Activated CD4-positive, CD25-positive, alpha-beta regulatory T cell treated with anti-CD3 and anti-CD28 coated beads, Interleukin-2, amount 50 U/mL, for 16 hours (primary cell): ENCODE measurements around the gene GABPB1.

ENCODE experiments used
- DNase-seq: peaks from one replicate; pipeline ENCODE4 v3.0.0-alpha.2; 2020; ENCODE audit warnings: low read depth, low spot score

Gene GABPB1

GRCh38 chr15:50277370-50277769, 77.6 kb downstream of the GABPB1 start:
- DNase-seq: no peak

DNA sequence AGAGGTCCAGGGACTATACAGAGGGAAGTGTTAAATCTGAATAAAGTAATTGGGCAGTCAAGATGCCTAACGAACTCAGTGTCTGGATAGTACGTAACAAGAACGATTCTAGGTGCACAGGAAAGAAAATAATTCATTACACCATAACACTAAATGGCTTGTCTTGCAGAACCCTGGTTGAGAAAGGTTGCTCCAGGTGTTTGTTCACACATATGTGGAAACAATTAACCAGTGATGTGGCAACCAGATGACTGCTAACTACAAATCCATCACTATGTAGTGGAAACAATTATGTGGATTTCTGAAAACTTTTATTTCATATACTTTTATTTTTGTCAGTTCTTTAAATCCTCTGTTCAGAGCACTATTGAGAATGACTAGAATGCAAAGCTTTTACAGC, 79.1 kb downstream of the GABPB1 start:
- DNase-seq: no peak

DNA sequence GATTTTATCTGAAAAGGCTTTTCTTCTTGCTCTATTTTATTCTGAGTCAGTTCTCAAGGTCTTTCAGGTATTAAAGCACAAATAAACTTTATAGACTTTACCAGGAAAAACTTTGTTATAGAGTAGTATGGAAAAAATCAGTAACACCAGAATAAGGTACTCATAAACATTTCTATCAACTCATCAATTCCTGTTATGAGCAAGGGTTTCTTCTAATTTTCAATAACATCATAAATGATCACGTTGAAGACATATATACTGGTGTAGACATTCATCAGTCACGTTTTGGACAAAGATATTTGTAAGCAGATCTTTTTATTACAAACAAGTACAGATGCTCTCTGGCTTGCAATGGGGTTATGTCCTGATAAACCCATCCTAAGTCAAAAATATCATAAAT, 79.9 kb downstream of the GABPB1 start:
- DNase-seq: no peak

DNA sequence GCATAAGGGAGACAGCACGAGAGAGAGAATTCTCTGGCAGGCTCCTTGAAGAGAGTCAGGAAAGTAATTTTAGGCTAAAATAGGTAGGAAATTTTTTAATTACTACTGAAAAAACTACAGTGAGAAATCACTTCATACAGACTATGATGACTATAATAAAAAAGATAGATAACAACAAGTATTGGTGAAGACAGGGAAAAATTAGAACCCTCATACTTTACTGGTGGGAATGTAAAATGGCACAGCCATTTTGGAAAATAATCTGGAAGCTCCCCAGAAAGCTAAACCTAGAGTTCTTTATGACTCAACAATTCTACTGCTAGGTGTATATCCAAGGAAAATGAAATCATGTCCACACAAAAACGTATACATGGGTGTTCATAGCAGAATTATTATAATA, 87.4 kb downstream of the GABPB1 start:
- DNase-seq: no peak

DNA sequence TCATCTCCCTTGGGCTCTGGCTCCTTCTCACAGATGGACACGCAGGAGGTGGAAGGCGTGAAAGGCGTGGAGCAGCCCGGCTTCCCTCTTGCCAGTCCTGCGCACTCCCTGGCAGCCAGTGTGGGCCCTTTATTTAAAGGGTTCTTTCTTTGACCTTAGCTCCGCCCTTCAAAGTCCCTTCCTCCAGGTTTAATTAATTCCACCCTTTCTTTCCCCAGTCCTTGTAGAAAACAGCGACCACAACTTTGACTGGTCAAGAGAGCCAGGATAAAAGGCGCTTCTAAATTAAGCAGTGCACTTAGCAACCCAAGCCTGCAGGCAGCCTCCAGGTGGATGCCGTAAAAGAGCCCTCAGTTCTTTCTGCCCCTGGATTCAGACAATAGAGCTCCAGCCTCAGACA, 89.4 kb downstream of the GABPB1 start, which contains the start of gene HDC:
Gene HDC, minus strand, starts transcription at position 107 of the 400 bp plus-strand sequence. Its CDS starts 103 bp downstream, at position 4.
- DNase-seq: no peak

- DNase-seq: no peak
Observed at GRCh38 chr15:50262533-50262932, 92.5 kb downstream of the GABPB1 start.

DNA sequence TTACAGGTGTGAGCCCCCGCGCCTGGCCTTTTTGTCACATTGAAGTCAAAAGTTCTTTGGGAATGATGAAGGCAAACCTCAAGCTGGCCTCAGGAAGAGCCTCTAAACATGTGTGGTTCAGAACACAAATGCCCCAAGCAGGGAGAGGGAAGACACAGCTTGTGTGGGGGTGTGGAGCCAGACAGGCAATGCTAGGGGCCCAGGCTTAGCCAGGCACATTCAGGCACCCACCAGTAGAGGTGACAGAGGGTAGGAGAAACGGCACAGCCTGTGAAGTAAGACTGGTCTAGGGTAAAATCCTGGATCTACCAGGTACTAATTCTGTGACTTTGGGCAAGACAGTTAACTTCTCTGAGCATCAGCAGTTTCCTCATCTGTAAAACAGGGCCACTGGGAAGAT, 93.0 kb downstream of the GABPB1 start:
- DNase-seq: no peak

DNA sequence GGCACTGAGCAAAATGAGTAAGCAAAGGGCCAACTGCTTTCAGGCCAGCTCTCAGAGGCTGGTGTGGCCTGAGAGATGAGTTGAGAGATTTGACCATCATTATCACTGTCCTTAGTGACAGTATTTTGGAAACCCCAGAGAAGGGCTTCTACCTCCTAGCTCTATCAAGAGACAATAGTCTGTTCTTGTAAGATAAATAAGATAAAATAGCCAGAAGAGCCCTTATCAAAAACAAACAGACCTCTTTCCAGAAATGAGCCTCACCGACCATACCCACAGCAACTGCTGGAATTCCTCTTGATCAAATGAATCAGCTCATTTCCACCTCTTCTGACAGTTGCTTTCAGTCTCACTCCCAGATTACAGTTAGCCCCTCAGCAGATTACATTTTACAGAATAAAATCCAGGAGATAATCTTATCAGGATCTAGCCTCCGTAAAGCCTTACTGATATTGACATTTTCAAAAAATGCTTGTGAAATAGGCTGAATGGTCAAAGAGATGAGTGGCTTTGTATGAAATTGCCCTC, 94.0 kb downstream of the GABPB1 start:
- DNase-seq: no peak

DNA sequence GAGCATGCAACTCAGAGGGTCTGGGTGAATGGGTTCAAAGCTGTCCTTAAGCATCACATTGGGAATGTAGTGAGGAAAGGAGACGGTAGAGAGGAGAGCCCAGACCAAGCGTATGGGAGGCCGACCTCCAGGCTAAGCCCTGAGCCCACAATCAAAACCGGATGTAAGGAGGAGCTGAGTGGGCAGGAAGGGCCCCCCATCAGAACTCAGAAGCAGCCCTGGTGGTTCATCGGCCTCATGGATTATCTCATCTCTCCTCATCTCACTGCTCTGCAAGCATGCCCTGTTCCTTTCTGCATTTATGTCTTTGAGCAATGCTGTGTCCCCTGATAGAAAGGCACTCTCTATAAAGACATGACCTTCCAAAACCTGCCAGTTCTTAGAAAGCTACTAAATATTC, 95.7 kb downstream of the GABPB1 start:
- DNase-seq: no peak

- DNase-seq: no peak
Observed at GRCh38 chr15:50257924-50258323, 97.1 kb downstream of the GABPB1 start.

- no peak for DNase-seq
Observed at GRCh38 chr15:50257332-50257731, 97.7 kb downstream of the GABPB1 start.

DNA sequence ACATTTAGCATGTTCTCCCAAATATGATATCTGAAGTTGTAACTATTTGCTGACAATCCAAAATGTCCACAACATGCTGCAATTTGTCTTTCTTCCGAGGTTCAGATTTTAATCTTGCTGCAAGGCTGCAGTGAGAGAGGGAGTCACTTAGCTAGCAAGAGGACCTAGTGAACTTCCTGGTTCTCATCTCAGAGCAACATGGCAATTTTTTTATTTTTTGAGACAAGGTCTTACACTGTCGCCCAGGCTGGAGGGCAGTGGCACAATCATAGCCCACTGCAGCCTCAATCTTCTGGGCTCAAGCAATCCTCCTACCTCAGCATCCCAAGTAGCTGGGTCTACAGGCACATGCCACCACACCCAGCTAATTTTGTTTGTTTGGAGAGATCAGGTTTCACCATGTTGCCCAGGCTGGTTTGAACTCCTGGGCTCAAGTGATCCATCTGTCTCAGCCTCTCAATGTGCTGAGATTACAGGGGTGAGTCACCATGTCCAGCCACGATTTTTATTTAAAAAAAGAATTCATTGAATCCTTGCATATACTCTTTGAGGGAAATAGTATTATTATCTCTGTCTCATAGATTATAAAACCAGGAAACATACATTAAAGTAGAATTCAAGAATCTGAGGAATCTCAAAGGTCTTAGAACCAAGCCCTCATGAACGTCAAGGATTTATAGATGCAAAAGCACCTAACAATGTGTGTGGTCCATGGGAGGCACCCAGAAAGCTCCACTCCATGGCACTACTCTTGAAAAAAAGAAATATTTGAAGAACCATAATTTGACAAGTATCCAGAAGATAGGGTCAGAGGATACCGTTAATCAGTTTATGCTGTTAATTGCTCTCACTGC, 98.6 kb downstream of the GABPB1 start:
- DNase-seq: no peak

GRCh38 chr15:50252556-50252955, 102.4 kb downstream of the GABPB1 start:
- DNase-seq: no peak

- DNase-seq: no peak
Observed at GRCh38 chr15:50251638-50252182, 103.3 kb downstream of the GABPB1 start.

GRCh38 chr15:50250760-50251394, 104.1 kb downstream of the GABPB1 start:
- no peak for DNase-seq

DNA sequence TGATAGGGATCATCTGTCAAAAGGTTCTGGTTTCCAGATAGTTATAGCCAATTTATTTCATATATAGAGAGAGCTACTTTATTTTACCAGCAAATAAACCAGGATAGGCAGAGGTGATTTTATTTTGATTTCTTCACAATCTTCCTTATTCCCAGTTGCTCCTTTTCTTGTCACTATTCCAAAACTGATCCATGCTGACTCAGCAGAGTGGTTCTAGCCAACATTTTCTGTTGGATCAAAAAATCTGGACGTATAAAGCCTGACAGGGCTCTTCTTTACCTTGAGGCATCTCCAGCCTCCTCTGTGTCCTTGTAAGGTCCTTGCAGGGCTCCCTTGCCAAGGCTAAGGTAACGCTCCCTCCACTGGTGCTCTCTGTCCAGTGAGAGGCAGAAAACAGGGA, 105.3 kb downstream of the GABPB1 start:
- DNase-seq: no peak

DNA sequence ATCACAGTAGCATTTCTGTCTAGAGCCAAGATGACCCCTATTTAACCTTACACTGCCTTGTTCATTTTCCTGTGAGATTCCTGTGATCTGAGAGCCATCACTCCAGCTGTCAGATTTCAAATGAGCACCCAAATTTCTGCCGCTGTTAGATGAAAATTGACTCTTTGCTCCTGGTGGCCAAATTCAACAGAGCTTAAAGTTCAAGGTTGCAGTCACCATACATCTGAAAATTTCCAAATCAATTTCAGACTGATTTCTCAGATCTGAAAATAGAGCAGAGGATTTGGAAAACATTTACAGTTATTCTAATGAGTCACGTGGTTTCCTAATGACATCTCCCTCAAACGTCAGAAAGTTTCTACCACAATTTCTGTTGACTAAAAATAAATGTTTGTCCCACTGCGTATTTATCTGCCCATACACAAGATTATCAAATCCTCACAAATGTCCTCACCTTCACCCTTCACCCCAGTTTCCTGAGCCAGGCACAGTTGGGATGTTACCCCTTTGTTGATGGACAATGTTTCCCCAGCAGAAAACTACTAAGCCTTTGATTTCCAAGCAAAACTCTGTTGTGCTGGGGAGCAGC, 105.9 kb downstream of the GABPB1 start:
- DNase-seq: no peak

GRCh38 chr15:50247819-50248655, 107.0 kb downstream of the GABPB1 start:
- no peak for DNase-seq

DNA sequence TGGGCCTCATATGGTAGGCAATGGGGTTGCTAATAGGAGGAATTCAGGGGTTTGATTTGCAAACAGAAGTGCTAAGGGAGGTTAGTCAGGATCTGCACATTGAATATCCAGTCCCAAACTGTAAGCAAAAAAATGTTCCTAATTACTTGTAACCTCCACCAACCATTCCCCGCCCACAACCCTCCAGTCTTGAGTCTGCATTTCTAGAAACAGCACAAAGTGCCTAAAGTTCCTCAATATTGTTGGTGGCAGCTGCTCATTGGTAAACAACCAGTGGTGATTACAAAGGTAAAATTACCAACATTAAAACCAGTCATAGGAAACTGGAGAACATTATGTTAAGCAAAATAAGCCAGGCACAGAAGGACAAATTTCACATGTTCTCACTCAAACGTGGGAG, 108.4 kb downstream of the GABPB1 start:
- no peak for DNase-seq

- DNase-seq: no peak
Observed at GRCh38 chr15:50244959-50245624, 109.9 kb downstream of the GABPB1 start.

- DNase-seq: no peak
Observed at GRCh38 chr15:50244153-50244552, 110.8 kb downstream of the GABPB1 start.
